Bronchial epithelial cell (primary cell): ENCODE results near the gene SAFB2. TPM values are rescaled to one million over a fixed set of nuclear protein-coding genes. Genes with fewer than 3 reads are reported as not detected.
A peak's percentile ranks its signal among the peaks of the same experiment; 100 is the strongest.

Experiments used
- DNase-seq: peaks from one replicate; pipeline ENCODE4 v3.0.0-alpha.2; 2010; ENCODE audit warnings: low read depth
- FAIRE-seq: peaks from 2 replicates; lab custom pipeline; 2011; peaks lifted over from hg19 to GRCh38; lab: Jason Lieb, UNC
- H3K27me3 ChIP-seq: 2 replicates; pipeline ENCODE4 v1.5.1; 2011; ENCODE audit warnings: low read length; ENCODE audit not compliant: control insufficient read depth, insufficient read depth
- H3K36me3 ChIP-seq: 2 replicates; pipeline ENCODE4 v1.5.1; 2011; ENCODE audit warnings: low read length; ENCODE audit not compliant: control insufficient read depth, insufficient read depth
- H3K4me3 ChIP-seq: 2 replicates; pipeline ENCODE4 v1.5.1; 2011; ENCODE audit warnings: mild to moderate bottlenecking, low read depth, low read length, control low read depth
- total RNA-seq: library from RNA; depleted of rRNA; stranded (reverse); fragments of >200 nt; gene quantifications from 2 replicates; pipeline ENCODE4 v1.2.1, GENCODE V29; 2014
- TF ChIP-seq, protein P1 (sequence below): IDR thresholded peaks from 2 replicates; pipeline ENCODE4 v1.5.1; 2011; ENCODE audit warnings: mild to moderate bottlenecking, moderate library complexity, low read length, control low read depth, inconsistent platforms; ENCODE audit not compliant: insufficient read depth, severe bottlenecking

SAFB2 gene
- total RNA-seq, 1 donor from 2014 or later, result 24.0 TPM

DNA sequence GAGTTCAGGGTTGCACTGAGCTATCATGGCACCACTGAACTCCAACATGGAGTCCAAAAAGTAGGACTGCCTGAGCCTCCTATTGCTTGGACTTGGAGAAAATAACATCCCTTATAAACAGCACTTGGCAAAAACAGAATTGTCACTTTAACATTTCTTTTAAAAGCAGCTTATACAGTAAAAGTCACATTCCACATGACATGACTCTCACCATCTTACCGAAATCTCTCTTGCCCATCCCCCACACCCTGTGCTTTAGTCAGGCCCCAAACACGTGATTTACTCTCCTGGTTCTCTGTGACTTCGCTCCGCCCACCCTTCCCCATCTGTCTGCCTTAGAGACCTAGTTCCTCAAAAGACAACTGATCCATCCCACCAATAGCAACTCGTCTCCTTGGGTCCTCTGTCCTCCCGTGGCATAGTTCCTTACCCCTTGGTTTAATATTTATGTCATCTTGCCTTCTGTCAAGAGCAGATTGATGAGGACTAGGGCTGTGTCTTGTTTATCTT lies 4.9 kb upstream of the SAFB2 start:
- DNase-seq (no peak), FAIRE-seq (no peak)
- TF ChIP-seq, protein P1, sequence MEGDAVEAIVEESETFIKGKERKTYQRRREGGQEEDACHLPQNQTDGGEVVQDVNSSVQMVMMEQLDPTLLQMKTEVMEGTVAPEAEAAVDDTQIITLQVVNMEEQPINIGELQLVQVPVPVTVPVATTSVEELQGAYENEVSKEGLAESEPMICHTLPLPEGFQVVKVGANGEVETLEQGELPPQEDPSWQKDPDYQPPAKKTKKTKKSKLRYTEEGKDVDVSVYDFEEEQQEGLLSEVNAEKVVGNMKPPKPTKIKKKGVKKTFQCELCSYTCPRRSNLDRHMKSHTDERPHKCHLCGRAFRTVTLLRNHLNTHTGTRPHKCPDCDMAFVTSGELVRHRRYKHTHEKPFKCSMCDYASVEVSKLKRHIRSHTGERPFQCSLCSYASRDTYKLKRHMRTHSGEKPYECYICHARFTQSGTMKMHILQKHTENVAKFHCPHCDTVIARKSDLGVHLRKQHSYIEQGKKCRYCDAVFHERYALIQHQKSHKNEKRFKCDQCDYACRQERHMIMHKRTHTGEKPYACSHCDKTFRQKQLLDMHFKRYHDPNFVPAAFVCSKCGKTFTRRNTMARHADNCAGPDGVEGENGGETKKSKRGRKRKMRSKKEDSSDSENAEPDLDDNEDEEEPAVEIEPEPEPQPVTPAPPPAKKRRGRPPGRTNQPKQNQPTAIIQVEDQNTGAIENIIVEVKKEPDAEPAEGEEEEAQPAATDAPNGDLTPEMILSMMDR, result no peak
- no peak overlapping the region for H3K4me3 ChIP-seq
- H3K36me3 ChIP-seq, result peaks cover 11% of the 10 kb centered on the region
- no peaks in the 10 kb centered on the region for H3K27me3 ChIP-seq

- H3K27me3 ChIP-seq, result no peaks in the 10 kb centered on the region
- no peak for DNase-seq
- TF ChIP-seq, protein P1, result no peak
- H3K4me3 ChIP-seq, result no peak overlapping the region
- H3K36me3 ChIP-seq, result peaks cover 12% of the 10 kb centered on the region
- FAIRE-seq, result no peak
These were observed 3.1 kb upstream of the SAFB2 start for GRCh38 chr19:5625641-5626040.

GRCh38 chr19:5624741-5625278 lies 2.2 kb upstream of the SAFB2 start:
- Histone ChIP-seq H3K27me3 (no peaks in the 10 kb centered on the region), H3K36me3 (peaks cover 12% of the 10 kb centered on the region), H3K4me3 (peak overlapping the region; percentile 92)
- TF ChIP-seq, protein P1, result no peak
- FAIRE-seq (no peak), DNase-seq (no peak)

DNA sequence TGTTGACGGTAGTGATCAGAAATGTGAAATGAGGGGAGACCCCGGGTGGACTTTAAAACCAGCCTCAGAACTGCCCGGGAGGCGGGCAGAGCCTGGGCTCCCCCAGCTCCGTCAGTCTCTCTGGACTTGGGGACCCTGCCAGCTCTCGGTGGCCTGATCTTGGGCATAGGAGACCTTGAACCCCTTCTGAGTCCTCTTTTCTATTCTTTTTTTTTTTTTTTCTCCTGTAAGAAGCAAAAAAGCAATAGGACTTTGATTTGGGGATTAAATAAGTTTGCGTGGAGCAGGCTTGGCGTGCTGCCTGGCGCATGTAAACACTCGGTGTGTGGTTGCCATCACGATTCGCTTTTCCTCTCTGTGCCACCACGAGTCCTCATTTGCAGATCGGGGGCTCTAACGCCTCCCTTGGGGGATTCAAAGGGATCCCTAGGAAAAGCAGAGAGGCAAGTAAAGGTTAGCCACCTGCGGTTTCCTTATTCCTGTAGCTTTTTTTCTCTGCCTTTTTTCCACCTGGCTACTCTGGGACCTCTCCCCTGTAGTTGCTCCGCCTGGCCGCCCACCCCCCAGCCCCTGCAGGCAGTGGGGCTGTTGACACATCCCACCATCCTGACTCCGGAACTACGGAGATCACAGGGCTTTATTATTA lies 1.6 kb upstream of the SAFB2 start:
- Histone ChIP-seq H3K27me3 (no peaks in the 10 kb centered on the region), H3K36me3 (peaks cover 13% of the 10 kb centered on the region), H3K4me3 (peak overlapping the region; percentile 92)
- DNase-seq (peak; percentile 20), FAIRE-seq (no peak)
- TF ChIP-seq, protein P1, result no peak

GRCh38 chr19:5623397-5624017 lies 931 bp upstream of the SAFB2 start:
- peaks cover 14% of the 10 kb centered on the region for H3K36me3 ChIP-seq
- no peak for DNase-seq
- H3K4me3 ChIP-seq, result peak overlapping the region; percentile 92
- FAIRE-seq, result no peak
- TF ChIP-seq, protein P1, result no peak
- no peaks in the 10 kb centered on the region for H3K27me3 ChIP-seq
